Measurements from ENCODE around the gene SPINDOC. TPM values are rescaled to one million over a fixed set of nuclear protein-coding genes. Genes with fewer than 3 reads are reported as not detected.

Gene SPINDOC
- total and polyA plus RNA-seq, 11 donors = 7.8 to 12.0 (median 10.9) TPM

DNA sequence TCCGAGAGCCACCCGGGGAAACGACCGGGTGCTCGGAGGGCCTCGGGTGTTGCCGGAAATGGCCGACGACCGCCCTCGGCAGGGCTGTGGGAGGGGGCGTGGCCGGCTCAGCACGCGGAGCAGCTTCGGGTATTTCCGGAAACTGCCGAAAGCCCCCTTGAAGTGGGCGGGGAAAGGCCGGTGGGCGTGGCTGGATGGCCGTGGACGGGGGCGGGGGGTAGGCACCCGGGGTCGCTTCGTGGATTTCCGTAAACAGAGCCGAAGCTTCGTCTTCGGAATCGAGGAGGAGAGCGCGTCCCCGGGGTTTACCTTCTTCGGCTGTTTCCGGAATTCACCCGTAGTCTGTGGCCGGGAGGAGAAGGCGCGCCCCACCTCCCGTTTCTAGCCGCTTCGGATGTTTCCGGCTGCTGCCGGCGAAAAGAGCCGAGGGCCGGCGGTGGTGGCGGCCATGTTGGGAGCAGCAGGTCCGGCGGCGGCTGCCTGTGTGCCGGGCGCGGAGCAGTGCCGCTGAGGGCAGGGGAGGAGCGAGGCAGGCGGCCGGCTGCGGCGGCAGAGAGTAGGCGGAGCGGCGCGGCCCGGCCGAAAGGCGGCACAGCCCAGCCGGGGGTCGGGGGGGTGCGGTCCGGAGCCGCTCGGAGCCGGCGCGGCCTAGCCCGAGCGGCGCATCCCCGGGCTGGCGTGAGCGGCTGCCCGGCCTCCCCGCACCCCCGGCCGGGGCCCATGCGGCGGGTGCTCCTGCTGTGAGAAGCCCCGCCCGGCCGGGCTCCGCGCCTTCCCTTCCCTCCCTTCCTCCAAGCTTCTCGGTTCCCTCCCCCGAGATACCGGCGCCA lies 25.6 kb downstream of the SPINDOC start, which contains the start of gene MARK2:
Gene MARK2 (plus strand): TSS at position 433 of the 830 bp plus-strand sequence. CDS start 397 bp downstream, at position 830.
- Histone ChIP-seq H3K36me3 (peaks cover 0 to 20% (median 12%) of the 10 kb centered on the region in 9 donors), H3K4me1 (peaks cover 5 to 55% (median 50%) of the 10 kb centered on the region in 12 donors), H3K27me3 (no peaks in the 10 kb centered on the region), H3K9me3 (no peaks in the 10 kb centered on the region), H3K4me3 (peak within 1 kb of the TSS; percentile 73 to 99 (median 87)), H3K27ac (peak within 1 kb of the TSS; percentile 70 to 95 (median 89))
- 0 to 1% (median 0%) methylated on average over 40 to 100 of the region's 100 CpGs for WGBS, 4 donors
- TF ChIP-seq, protein P1, sequence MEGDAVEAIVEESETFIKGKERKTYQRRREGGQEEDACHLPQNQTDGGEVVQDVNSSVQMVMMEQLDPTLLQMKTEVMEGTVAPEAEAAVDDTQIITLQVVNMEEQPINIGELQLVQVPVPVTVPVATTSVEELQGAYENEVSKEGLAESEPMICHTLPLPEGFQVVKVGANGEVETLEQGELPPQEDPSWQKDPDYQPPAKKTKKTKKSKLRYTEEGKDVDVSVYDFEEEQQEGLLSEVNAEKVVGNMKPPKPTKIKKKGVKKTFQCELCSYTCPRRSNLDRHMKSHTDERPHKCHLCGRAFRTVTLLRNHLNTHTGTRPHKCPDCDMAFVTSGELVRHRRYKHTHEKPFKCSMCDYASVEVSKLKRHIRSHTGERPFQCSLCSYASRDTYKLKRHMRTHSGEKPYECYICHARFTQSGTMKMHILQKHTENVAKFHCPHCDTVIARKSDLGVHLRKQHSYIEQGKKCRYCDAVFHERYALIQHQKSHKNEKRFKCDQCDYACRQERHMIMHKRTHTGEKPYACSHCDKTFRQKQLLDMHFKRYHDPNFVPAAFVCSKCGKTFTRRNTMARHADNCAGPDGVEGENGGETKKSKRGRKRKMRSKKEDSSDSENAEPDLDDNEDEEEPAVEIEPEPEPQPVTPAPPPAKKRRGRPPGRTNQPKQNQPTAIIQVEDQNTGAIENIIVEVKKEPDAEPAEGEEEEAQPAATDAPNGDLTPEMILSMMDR (IDR thresholded peaks at IDR 0.05) = no peak
- peak in 1 of 2 donors; percentile 68 for TF ChIP-seq POLR2A (IDR thresholded peaks at IDR 0.05)
- intact Hi-C loops (cut with DNase I) = loop anchor here in 8 of 10 donors (1.0 to 5.0 kb wide), 8 partner anchors 33 to 314 kb away; partner anchors contain the start of genes RCOR2 (in 2 of the 8) and ZFTA (in 1 of the 8)
- ATAC-seq = peak; percentile 86 to 94 (median 90)
- DNase-seq = peak; percentile 97 to 99 (median 98)

DNA sequence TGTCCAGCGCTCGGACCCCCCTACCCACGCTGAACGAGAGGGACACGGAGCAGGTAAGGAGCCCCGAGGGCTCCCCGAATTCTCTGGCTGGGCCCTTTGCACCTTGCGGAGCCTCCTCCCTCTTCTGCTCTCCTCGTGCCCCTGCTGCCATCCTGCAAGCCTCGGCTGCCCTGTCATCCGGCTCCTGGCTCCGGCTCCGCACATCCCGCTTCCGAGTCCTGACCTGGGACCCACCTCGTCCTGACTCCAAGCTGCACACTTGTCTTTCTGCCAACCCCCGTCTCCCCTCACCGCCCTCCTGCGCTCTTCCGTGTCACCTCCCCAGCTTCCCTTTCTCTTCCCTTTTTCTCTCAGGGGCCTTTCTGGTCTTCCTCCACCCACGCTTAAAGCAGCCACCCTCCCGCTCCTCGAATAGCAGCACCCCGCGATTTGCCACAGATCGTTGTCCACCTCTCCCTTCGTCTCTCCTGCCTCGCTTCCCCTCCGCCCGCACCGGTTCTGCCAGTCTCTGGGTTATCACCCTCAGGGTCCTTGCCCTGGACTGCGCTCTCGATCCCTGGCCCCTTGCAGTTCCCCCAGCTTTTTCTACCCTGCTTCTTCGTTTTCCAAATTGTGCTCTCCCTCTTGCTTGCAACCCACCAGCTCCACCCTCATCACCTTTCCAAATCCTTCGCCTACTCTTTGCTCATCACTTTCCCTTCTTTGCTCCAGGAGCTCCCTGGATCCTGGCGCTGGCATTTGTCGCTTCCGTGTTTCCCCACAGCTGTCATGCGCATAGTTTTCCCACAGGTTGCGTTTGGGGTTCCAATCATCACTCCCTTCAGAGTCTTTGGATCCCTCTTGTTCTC lies 26.5 kb downstream of the SPINDOC start:
- H3K27me3 ChIP-seq = no peaks in the 10 kb centered on the region
- intact Hi-C loops (cut with DNase I) = loop anchor here (2.0 to 5.0 kb wide), 9 partner anchors 33 to 313 kb away; partner anchors contain the start of genes RCOR2 (in 2 of the 10) and ZFTA (in 1 of the 10)
- no peaks in the 10 kb centered on the region for H3K9me3 ChIP-seq
- H3K4me3 ChIP-seq = peak overlapping the region; percentile 73 to 99 (median 87)
- TF ChIP-seq, protein P1 (IDR thresholded peaks at IDR 0.05) = no peak
- TF ChIP-seq POLR2A (IDR thresholded peaks at IDR 0.05) = no peak
- peak overlapping the region; percentile 70 to 95 (median 89) for H3K27ac ChIP-seq
- DNase-seq (peak; percentile 33 to 77 (median 48)), ATAC-seq (no peak)
- H3K4me1 ChIP-seq = peaks cover 5 to 63% (median 57%) of the 10 kb centered on the region in 12 donors
- WGBS, 4 donors = 1% methylated on average over 34 to 40 of the region's 40 CpGs
- H3K36me3 ChIP-seq = peaks cover 0 to 25% (median 12%) of the 10 kb centered on the region in 9 donors

DNA sequence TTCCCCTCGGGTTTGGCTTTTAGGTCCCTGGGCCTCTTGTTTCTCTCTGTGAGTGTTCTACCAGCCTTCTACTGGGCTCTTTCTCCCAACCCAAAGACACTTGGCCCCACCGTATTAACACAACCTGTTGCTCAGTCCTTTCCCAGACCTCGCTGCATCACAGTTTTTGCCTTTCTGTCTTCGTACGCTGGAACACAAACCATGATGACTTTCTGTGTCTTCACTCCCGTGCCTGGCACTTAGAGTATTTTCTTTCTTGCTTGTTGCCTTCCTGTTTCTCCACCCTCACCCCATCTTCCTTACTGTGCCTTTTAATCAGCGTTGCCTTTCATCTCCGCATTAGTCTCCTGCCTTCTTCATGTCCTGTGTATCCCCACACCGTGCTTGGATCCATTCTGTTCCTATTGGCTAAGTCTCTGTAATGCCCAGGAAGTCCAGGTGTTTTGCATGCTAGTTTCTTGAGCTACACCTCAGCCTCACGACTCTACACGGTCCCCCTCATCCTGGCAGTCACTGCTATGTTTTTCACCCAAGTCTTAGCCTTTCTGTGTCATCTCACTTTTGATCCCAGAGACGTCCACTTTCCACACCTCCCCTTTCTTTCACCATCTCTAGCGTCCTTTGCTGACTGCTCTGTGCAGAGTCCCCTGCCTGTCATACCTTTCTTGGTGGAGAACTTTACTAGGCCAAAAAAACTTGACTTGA lies 27.3 kb downstream of the SPINDOC start:
- Histone ChIP-seq H3K9me3 (no peaks in the 10 kb centered on the region), H3K27me3 (no peaks in the 10 kb centered on the region), H3K27ac (peak overlapping the region in 10 of 12 donors; percentile 73 to 95 (median 92)), H3K4me3 (peak overlapping the region; percentile 26 to 99 (median 87)), H3K4me1 (peaks cover 5 to 71% (median 64%) of the 10 kb centered on the region in 12 donors), H3K36me3 (peaks cover 0 to 26% (median 12%) of the 10 kb centered on the region in 9 donors)
- intact Hi-C loops (cut with DNase I) = loop anchor here in 2 of 10 donors (2.0 to 5.0 kb wide), 2 partner anchors 34 to 37 kb away; no protein-coding TSS in a partner anchor
- TF ChIP-seq, protein P1 (IDR thresholded peaks at IDR 0.05) = no peak
- TF ChIP-seq POLR2A (IDR thresholded peaks at IDR 0.05) = no peak
- WGBS, 4 donors = 5 to 8% (median 6%) methylated on average over 13 of the region's 13 CpGs
- ATAC-seq (no peak), DNase-seq (no peak)

Measured in heart left ventricle (tissue), 16 donors.